ENCODE measurements around the gene SEPTIN12.

- no peak for TF ChIP-seq CTCF (conservative IDR thresholded peaks at IDR 0.05; ENCODE audit: low read depth, low read length)
- TF ChIP-seq EZH2 (IDR thresholded peaks at IDR 0.05; ENCODE audit: borderline replicate concordance, low read depth, low read length, poor library complexity, severe bottlenecking): no peak
Observed at GRCh38 chr16:4760221-4760910, 27.8 kb downstream of the SEPTIN12 start.

All from A673 (cell line).